IgD-negative memory B cell (primary cell): ENCODE data around the gene KLHL6. TPM values are rescaled to one million over a fixed set of nuclear protein-coding genes. Genes with fewer than 3 reads are reported as not detected.
"Not testable (repeated sequence)": the region's sequence is repeated elsewhere in the genome, so short reads cannot be mapped to it uniquely, and the experiment has no call there.

Experiments used
- H3K27ac Mint-ChIP-seq, 3 donors: one replicate each; pipeline ENCODE4 v1.8.0; 2020 to 2022; ENCODE audit warnings: mild to moderate bottlenecking in 3 of 3, mixed read lengths in 3 of 3, moderate library complexity in 1 of 3
- H3K27me3 Mint-ChIP-seq: one replicate; pipeline ENCODE4 v1.8.0; 2021; ENCODE audit warnings: mixed read lengths
- H3K36me3 Mint-ChIP-seq: one replicate; pipeline ENCODE4 v1.8.0; 2020; ENCODE audit warnings: mild to moderate bottlenecking, mixed read lengths
- H3K4me1 Mint-ChIP-seq, 3 donors: one replicate each; pipeline ENCODE4 v1.8.0; 2020 to 2022; ENCODE audit warnings: mixed read lengths in 3 of 3, mild to moderate bottlenecking in 1 of 3
- H3K4me3 Mint-ChIP-seq, 4 donors: one replicate each; pipeline ENCODE4 v1.8.0; 2020 to 2022; ENCODE audit warnings: mild to moderate bottlenecking in 4 of 4, mixed read lengths in 4 of 4, moderate library complexity in 3 of 4
- H3K9me3 Mint-ChIP-seq, 3 donors: one replicate each; pipeline ENCODE4 v1.8.0; 2020 to 2021; ENCODE audit warnings: mixed read lengths in 3 of 3, mild to moderate bottlenecking in 1 of 3
- polyA plus RNA-seq: library from polyadenylated mRNA; unstranded; fragments of 300-500 nt; fragmentation: Illumina TruSeq; gene quantifications from one replicate; pipeline ENCODE4 v1.2.3, GENCODE V29; 2021

Gene KLHL6
- polyA plus RNA-seq, 1 donor from 2014 or later, result 31.3 TPM

DNA sequence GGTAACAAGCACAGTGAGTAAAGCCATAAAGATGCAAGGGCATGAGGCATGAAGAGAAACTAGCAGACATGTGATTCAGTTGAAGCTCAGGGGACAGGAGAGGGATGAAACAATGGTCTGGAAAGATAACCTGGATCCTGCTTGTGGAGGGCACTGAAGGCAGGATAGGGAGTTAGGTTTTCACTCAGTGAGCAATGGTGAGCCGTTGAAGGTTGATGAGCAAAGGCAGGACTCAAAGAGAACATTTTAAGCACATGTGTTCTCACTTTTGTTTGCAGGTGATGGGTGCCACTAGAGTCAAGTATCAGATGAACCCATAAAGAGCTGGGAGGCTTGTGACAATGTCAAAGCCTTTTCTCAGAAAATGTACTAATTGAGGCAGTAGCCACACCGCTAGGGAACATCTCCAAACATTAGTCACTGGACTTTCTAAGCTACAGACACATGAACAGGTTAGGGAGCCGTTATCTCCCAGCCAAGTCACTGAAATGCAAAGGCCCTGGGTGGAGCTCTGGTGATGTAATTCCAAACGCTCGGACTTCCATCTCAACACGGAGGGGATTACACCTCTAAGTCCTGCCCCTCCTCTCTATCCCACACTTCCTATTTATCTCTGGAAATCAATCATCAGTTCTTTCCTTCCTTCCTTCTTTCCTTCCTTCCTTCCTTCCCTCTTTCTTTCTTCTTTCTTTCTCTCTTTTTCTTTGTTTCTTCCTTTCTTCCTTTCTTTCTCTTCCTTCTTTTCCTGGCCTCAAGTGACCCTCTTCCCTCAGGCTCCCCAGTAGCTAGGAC lies 22.7 kb downstream of the KLHL6 start:
- H3K4me3 Mint-ChIP-seq, result peak overlapping the region in 3 of 4 donors; percentile 29 to 56 (median 53)
- H3K27me3 Mint-ChIP-seq, result no peaks in the 10 kb centered on the region
- peaks cover 64 to 77% (median 74%) of the 10 kb centered on the region in 3 donors for H3K4me1 Mint-ChIP-seq
- H3K36me3 Mint-ChIP-seq, result peaks cover 2% of the 10 kb centered on the region
- peaks cover 0 to 3% (median 2%) of the 10 kb centered on the region in 3 donors for H3K9me3 Mint-ChIP-seq
- H3K27ac Mint-ChIP-seq, result peak overlapping the region; percentile 86 to 98 (median 91)

DNA sequence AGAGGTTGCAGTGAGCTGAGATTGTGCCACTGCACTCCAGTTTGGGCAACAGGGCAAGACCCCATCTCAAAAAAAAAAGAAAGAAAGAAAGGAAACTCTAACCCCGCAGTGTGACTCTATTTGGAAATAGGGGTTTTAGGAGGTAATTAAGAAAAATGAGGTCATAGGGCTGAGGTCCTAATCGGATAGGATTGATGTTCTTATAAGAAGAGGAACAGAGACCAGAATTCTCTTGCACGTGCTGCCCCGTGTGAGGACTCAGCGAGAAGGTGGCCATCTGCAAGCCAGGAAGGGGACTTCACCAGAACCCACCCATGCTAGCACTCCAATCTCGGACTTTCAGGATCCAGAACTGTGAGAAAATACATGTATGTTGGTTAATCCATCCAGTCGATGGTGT lies 25.8 kb downstream of the KLHL6 start:
- H3K27me3 Mint-ChIP-seq, result no peaks in the 10 kb centered on the region
- peaks cover 0 to 3% (median 2%) of the 10 kb centered on the region in 3 donors for H3K9me3 Mint-ChIP-seq
- H3K36me3 Mint-ChIP-seq, result peaks cover 9% of the 10 kb centered on the region
- peaks cover 62 to 73% (median 66%) of the 10 kb centered on the region in 3 donors for H3K4me1 Mint-ChIP-seq
- peak overlapping the region; percentile 80 to 89 (median 84) for H3K27ac Mint-ChIP-seq
- peak overlapping the region in 2 of 4 donors; percentile 45 to 79 for H3K4me3 Mint-ChIP-seq

DNA sequence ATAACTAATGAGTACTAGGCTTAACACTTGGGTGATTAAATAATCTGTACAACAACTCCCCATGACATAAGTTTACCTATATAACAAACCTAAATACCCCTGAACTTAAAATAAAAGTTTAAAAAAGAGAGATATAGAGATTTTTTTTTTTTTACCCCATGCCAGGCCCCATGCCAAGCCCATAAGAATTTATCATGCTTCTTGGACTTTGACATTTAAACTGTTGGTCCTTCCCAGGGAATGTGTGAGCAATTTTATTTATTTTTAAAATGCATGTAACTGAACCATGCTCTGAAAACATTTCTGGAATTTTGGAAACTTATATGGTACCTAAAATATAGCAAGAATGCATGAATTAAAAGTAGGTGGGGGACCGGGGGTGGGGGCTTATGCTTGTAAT lies 26.3 kb downstream of the KLHL6 start:
- H3K27ac Mint-ChIP-seq, result peak overlapping the region; percentile 89 to 98 (median 98)
- H3K4me3 Mint-ChIP-seq, result peak overlapping the region in 1 of 4 donors; percentile 45
- peaks cover 12% of the 10 kb centered on the region for H3K36me3 Mint-ChIP-seq
- H3K9me3 Mint-ChIP-seq, result peaks cover 0 to 3% (median 2%) of the 10 kb centered on the region in 3 donors
- no peaks in the 10 kb centered on the region for H3K27me3 Mint-ChIP-seq
- H3K4me1 Mint-ChIP-seq, result peaks cover 66 to 76% (median 71%) of the 10 kb centered on the region in 3 donors

DNA sequence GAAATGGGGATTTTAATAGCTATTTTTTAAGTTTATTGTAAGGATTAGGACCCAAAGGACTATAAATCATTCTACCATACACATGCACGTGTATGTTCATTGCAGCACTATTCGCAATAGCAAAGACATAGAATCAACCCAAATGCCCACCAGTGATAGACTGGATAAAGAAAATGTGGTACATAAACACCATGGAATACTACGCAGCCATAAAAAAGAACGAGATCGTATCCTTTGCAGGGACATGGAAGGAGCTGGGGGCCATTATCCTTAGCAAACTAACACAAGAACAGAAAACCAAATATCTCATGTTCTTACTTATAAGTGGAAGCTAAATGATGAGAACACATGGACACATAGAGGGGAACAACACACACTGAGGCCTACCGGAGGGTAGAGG lies 26.7 kb downstream of the KLHL6 start:
- peak overlapping the region in 1 of 4 donors; percentile 77 for H3K4me3 Mint-ChIP-seq
- H3K27me3 Mint-ChIP-seq, H3K9me3 Mint-ChIP-seq: not testable (repeated sequence)
- H3K27ac Mint-ChIP-seq, result peak overlapping the region; percentile 89 to 98 (median 98)
- H3K36me3 Mint-ChIP-seq, result peaks cover 12% of the 10 kb centered on the region
- peaks cover 62 to 75% (median 69%) of the 10 kb centered on the region in 3 donors for H3K4me1 Mint-ChIP-seq

DNA sequence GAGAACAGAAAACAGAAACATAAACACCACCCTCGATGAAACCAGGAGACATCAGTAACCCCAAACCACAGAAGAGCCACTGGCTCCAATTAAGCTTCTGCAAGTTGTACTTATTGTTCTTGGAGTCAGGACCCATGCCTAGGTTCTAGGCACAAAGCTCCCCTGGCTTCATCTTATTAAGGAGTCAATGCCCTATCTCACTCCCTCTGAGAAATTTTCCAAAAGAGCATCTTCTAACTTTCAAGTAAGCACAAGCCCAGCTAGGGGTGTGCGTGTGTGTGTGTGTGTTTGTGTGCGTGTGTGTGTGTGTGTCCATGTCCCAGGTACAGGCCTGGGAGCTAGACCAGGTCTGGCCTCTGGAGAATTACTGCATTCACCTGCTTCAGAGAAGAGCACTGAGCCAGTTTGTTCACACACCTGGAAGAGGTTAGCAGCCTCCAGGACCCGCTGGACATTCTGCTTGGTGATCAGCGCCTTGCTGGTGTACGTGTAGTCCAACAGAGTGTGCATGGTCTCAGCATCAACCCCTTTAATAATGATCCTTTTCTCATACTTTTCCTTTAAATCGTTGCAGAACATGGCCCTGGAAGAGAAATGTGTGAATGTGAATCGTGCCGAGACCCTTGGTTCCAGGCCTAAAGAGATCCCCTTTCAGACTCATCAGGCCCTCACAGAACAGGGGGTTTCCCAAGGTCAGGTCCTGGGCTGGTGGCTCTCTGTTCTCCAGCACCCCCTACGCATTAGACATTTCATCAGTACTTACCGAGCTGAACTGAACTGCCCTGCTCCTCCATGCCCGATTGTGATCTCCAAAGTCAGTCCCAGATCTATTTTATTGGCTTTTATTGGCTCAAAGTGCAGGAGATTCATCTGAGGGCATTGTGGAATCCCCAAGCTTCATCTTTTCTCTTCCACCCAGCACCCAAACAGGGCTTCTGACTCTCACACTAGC lies 27.8 kb downstream of the KLHL6 start:
- H3K27ac Mint-ChIP-seq, result peak overlapping the region; percentile 89 to 98 (median 98)
- peaks cover 21% of the 10 kb centered on the region for H3K36me3 Mint-ChIP-seq
- no peaks in the 10 kb centered on the region for H3K27me3 Mint-ChIP-seq
- H3K4me1 Mint-ChIP-seq, result peaks cover 59 to 72% (median 64%) of the 10 kb centered on the region in 3 donors
- H3K9me3 Mint-ChIP-seq, result peaks cover 0 to 3% (median 2%) of the 10 kb centered on the region in 3 donors
- peak overlapping the region; percentile 73 to 94 (median 84) for H3K4me3 Mint-ChIP-seq

DNA sequence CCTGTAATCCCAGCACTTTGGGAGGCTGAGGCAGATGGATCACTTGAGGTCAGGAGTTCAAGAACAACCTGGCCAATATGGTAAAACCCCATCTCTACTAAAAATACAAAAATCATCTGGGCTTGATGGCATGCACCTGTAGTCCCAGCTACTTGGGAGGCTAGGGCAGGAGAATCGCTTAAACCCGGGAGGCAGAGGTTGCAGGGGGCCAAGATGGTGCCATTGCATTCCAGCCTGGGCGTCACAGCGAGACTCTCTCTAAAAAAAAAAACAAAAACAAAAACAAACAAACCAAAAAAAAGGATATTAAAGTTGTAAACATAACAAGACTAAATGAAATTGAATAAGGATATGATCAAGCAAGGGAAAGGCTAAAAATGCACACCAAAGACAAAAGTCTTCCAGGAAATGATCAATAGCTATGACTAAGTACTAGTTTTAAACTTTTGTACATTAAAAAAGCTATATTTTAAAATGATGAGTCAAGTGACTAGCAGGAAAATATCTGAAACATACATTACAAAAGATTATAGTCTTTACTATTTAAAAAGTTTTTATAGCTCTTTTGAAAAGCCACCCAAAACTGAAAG lies 28.6 kb downstream of the KLHL6 start:
- Mint-ChIP-seq H3K36me3 (peaks cover 22% of the 10 kb centered on the region), H3K27me3 (no peaks in the 10 kb centered on the region), H3K9me3 (peaks cover 0 to 3% (median 2%) of the 10 kb centered on the region in 3 donors), H3K4me1 (peaks cover 51 to 65% (median 58%) of the 10 kb centered on the region in 3 donors), H3K27ac (peak overlapping the region; percentile 89 to 98 (median 98)), H3K4me3 (peak overlapping the region; percentile 73 to 90 (median 82))

DNA sequence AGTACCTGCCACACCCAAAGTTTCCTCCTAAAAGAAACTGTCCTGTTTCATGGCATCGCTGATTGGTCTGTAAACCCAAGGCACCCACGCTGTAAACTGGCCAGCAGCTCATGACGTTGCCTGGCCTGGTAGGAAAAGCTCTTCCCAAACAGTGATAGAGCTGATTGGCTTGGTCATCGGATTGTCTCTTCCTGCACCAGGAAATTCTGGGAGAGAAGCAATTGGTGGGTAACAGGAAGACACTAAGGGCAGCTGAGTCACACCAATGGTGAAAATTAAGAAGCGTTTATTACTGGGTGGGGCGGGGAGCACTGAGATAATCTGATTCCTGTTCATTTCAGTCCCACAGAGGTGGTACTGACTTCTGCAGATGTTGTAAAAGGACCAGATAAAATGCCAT lies 31.0 kb downstream of the KLHL6 start:
- peak overlapping the region in 1 of 4 donors; percentile 31 for H3K4me3 Mint-ChIP-seq
- peaks cover 0 to 3% (median 2%) of the 10 kb centered on the region in 3 donors for H3K9me3 Mint-ChIP-seq
- H3K27me3 Mint-ChIP-seq, result no peaks in the 10 kb centered on the region
- peaks cover 44 to 62% (median 44%) of the 10 kb centered on the region in 3 donors for H3K4me1 Mint-ChIP-seq
- H3K27ac Mint-ChIP-seq, result peak overlapping the region in 1 of 3 donors; percentile 98
- H3K36me3 Mint-ChIP-seq, result peaks cover 23% of the 10 kb centered on the region

DNA sequence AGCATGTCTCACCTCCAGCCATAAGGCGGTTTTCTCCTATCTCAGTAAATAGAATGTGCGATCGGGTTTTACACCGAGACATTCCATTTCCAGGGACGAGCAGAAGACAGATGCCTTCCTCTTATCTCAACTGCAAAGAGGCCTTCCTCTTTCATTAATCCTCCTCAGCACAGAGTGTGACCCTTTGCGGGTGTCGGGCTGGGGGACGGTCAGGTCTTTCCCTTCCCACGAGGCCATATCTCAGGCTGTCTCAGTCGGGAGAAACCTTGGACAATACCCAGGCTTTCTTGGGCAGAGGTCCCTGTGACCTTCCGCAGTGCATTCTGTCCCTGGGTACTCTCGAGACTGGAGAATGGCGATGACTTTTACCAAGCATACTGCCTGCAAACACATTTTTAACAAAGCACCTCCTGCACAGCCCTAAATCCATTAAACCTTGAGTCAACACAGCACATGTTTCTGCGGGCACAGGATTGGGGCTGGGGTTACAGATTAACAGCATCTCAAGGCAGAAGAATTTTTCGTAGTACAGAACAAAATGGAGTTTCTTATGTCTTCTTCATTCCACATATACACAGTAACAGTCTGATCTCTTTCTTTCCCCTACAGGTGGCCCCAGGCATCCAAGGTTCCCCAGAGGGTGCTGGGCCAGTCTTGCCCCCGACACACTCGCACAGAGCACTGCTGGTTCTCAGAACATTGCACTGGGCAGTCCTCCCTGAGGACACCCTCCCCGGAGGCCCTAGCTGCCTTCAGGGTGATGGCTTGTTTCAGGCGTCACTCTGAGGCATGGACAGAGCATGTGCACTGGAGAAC lies 34.6 kb downstream of the KLHL6 start:
- Mint-ChIP-seq H3K4me3 (peak overlapping the region in 1 of 4 donors; percentile 74), H3K27ac (peak overlapping the region in 2 of 3 donors; percentile 19 to 74), H3K4me1 (peaks cover 48 to 66% (median 53%) of the 10 kb centered on the region in 3 donors), H3K36me3 (peaks cover 25% of the 10 kb centered on the region)
- H3K27me3 Mint-ChIP-seq, H3K9me3 Mint-ChIP-seq: not testable (repeated sequence)

DNA sequence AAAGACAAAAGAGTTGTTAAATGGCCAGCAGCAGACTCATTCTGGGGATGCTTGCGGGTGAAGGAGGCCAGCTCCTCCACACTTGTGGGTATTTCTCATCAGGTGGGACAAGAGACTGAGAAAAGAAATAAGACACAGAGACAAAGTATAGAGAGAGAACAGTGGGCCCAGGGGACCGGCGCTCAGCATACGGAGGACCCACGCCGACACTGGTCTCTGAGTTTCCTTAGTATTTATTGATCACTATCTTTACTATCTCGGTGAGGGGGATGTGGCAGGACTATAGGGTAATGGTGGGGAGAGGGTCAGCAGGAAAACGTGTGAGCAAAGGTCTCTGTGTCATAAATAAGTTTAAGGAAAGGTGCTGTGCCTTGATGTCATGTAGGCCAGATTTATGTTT lies 35.2 kb downstream of the KLHL6 start:
- H3K4me3 Mint-ChIP-seq, result peak overlapping the region in 2 of 4 donors; percentile 15 to 38
- peaks cover 20% of the 10 kb centered on the region for H3K36me3 Mint-ChIP-seq
- H3K27me3 Mint-ChIP-seq, H3K9me3 Mint-ChIP-seq: not testable (repeated sequence)
- H3K27ac Mint-ChIP-seq, result peak overlapping the region; percentile 2 to 65 (median 2)
- H3K4me1 Mint-ChIP-seq, result peaks cover 44 to 65% (median 49%) of the 10 kb centered on the region in 3 donors

DNA sequence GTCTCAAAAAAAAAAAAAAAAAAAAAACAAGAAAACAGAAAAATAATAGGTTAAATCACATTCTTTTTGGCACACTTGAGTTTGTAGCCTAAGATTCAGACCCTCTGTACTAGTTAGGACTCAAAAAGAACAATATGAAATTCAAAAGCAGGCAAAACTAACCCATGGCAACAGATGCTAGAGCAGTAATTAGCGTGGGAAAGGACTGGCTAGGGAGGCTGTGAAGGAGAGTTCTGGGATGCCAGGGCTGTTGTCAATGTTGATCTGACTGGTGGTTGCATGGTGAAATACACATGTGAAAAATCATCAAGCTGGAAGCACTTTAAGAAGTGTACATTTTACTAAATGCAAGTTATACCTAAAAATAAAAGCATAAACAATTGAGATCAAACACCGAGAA lies 35.6 kb downstream of the KLHL6 start:
- Mint-ChIP-seq H3K36me3 (peaks cover 18% of the 10 kb centered on the region), H3K4me3 (no peak overlapping the region), H3K9me3 (no peaks in the 10 kb centered on the region), H3K27ac (peak overlapping the region; percentile 2 to 65 (median 2)), H3K4me1 (peaks cover 42 to 67% (median 47%) of the 10 kb centered on the region in 3 donors), H3K27me3 (no peaks in the 10 kb centered on the region)

DNA sequence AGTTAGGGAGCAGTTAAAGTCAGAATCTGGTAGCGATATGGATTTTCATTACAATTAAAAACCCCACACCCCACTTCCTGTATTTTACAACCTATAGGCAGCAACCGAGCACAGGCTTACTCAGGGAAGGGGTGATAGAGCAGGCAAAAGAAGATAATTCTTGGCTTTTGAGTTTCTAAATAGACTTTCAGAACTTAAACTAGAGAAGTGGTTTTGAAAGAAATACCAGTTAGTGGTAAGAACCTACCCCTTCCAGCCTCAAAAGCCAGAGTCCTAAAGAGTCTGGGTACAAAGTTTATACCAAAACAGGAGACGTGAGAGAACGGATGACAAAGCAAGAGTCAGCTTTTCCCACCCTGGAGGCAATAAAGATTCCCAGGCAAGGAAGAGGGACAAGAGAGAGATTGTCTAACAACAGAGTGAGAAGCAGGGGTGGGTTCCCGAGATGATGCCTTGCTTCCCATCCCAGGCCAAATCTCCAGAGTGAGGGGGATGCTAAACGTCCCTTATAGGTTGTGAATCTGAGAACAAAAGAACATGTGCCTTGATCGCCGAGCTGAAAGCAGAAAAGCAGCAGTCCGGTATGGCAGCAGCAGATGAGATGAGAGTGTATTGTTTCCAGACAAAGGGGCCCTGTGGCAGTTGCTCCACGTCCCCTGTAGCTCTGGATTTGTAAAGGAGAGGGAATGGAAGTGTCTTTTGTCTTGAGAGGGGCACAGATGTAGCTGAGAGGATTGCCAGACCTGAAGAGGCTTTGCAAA lies 36.8 kb downstream of the KLHL6 start:
- H3K27ac Mint-ChIP-seq, result peak overlapping the region; percentile 77 to 97 (median 93)
- peak overlapping the region in 3 of 4 donors; percentile 9 to 73 (median 15) for H3K4me3 Mint-ChIP-seq
- no peaks in the 10 kb centered on the region for H3K27me3 Mint-ChIP-seq
- H3K36me3 Mint-ChIP-seq, result peaks cover 17% of the 10 kb centered on the region
- H3K4me1 Mint-ChIP-seq, result peaks cover 44 to 68% (median 46%) of the 10 kb centered on the region in 3 donors
- H3K9me3 Mint-ChIP-seq, result no peaks in the 10 kb centered on the region

DNA sequence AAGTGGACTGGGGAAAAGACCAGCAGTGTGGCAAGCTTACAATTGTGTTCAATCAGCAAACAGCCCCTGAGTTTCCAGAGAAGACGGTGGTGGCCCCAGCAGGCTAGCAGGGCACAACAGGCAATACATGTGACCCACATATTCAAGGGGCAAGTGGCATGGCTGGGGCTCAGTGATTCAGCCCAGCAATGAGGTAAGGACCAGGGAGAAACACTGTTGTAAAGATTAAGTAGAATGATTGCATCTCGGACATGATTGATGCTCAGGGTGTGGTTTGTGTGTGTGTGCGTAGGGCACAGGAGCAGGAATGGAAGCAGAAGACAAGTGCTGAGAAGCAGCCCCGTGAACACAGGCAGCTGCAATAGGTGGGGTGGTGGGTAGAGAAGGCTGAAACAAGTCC lies 37.9 kb downstream of the KLHL6 start:
- Mint-ChIP-seq H3K27ac (peak overlapping the region; percentile 77 to 97 (median 93)), H3K4me3 (peak overlapping the region in 3 of 4 donors; percentile 14 to 55 (median 54)), H3K27me3 (no peaks in the 10 kb centered on the region), H3K9me3 (no peaks in the 10 kb centered on the region), H3K36me3 (peaks cover 7% of the 10 kb centered on the region), H3K4me1 (peaks cover 48 to 70% (median 53%) of the 10 kb centered on the region in 3 donors)
